NOMO-1 (cell line): ENCODE measurements around the gene NPSR1.
"Not testable (repeated sequence)": the region's sequence is repeated elsewhere in the genome, so short reads cannot be mapped to it uniquely, and the experiment has no call there.

ENCODE experiments used
- DNase-seq, 2 experiments: peaks; one replicate each; lab custom pipeline; 2025; ENCODE audit not compliant: unreplicated experiment in 2 of 2; lab: John Stamatoyannopoulos, UW

Gene NPSR1

GRCh38 chr7:34657632-34658268 is at the start of gene NPSR1:
Gene NPSR1, plus strand, starts transcription at chr7:34658218. Its CDS starts 195 bp downstream, at chr7:34658413.
- no peak for DNase-seq

DNA sequence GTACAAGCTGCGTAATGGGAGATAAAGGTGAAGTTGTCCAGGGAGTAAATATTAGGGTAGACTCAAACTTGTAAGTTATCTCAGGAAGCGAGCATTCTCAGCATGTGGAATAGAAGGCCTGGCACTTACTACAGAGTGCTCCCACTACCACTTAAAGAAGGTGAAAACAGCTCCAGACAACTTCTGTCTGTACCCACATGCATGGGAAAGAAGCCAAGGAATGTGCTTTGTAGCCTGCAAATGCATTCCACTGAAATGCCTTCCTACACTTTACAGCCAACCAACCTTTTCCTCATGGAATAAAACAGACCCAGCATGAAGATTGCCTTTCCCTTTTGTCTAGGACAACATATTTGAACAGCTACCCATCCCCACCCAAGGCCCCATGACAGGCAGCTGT is 45.4 kb upstream of the NPSR1 start:
- no peak for DNase-seq

DNA sequence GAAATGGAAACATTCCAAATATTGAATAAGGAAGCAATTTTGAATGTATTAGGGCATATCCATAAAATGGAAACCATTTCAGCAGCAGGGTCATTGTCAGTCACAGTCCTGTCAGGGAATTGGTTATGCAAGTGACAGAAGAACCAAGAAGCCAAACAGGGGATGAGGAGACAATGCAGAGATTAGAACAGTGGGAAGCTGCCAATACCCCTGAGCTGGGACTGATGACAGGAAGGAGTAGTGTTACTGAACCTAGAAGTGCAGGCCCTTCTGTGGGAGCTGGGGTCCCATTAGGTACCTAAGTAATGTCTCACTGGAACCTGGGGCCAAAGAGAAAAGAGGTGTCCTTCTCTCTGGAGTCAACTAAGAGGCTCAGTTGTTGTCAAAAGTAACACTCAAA is 37.6 kb upstream of the NPSR1 start:
- DNase-seq, result no peak

DNA sequence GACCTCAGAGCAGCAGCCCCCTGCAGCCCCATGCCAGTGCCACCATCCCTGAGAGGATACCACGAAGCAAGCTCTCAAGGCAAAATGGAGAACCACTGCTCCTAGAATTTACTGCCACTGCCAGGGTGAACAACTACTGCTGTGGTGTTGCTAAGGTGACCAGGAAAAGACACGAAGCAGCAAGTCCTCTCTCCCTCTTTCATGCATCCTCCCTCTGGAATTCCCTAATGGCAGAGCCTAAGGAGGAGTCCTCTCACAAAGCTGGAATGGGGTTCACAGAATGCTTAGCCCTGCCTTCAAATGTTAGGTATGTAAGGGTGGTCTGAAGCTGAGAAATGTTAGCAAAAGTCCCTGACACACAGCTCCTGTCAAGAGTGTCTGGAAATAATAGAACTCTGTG is 35.8 kb upstream of the NPSR1 start:
- DNase-seq, result no peak

GRCh38 chr7:34622771-34623250 is 35.2 kb upstream of the NPSR1 start:
- DNase-seq, result no peak

DNA sequence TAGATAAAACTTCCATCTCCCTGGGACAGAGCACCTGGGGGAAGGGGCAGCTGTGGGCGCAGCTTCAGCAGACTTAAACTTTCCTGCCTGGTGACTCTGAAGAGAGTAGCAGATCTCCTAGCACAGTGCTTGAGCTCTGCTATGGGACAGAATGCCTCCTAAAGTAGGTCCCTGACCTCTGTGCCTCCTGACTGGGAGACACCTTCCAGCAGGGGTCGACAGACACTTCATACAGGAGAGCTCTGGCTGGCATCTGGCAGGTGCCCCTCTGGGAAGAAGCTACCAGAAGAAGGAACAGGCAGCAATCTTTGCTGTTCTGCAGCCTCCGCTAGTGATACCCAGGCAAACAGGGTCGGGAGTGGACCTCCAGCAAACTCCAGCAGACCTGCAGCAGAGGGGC is 29.4 kb upstream of the NPSR1 start:
- not testable (repeated sequence) for DNase-seq

GRCh38 chr7:34652809-34653208 is 5.2 kb upstream of the NPSR1 start:
- DNase-seq, result no peak

DNA sequence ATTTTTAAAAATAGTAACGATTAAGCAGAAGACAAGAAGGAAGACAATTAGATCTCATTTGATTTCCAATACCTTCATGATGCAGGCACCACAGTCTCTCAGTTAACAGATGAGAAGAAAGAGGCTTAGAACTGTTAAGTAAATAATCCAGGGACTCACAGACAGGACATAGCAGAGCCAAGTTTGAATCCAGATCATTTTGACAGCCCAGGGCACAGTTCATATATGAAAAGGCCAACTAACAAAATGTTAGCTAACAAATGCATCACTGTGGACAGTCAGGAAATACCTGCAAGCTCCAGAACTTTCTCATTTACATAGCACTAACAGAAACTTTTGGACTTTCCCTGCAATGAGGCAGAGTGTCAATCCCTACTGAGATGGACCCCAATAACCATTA is 4.2 kb upstream of the NPSR1 start:
- no peak for DNase-seq

DNA sequence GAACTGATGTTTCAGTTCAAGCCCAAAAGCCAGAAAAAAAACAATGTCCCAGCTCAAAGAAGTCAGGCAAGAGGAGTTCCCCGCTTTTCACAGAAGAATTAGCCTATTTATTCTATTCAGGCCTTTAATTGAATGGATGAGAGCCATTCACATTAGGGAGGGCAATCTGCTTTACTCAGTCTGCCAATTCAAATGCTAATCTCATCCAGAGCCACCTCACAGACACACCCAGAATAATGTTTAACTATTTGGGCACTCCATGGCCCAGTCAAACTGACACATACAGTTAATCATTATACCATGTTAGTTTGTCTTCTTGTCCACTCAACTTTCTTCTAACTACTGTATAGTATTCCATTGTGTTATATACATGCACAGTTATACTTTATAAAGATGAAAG is 2.6 kb upstream of the NPSR1 start:
- no peak for DNase-seq

DNA sequence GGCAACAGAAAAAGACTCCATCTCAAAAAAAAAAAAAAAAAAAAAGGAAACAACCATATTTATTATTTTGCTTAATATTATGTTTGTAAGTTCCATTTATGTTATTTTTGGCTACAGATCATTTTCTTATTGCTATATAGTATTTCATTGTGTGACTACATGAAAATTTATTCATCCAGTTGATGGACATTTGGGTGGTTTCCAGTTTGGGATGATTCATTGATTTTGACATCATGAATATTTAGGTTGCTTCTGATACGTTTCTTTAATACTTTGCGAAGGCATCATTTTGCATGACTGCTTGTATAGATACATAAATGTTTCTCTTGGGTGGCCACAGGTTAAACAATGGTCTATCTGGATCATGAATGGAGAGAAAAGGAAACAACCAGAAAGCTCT is 2.0 kb upstream of the NPSR1 start:
- DNase-seq, result no peak

GRCh38 chr7:34659472-34660075 is 1.6 kb downstream of the NPSR1 start:
- DNase-seq, result no peak

GRCh38 chr7:34662058-34662708 is 4.2 kb downstream of the NPSR1 start:
- no peak for DNase-seq

DNA sequence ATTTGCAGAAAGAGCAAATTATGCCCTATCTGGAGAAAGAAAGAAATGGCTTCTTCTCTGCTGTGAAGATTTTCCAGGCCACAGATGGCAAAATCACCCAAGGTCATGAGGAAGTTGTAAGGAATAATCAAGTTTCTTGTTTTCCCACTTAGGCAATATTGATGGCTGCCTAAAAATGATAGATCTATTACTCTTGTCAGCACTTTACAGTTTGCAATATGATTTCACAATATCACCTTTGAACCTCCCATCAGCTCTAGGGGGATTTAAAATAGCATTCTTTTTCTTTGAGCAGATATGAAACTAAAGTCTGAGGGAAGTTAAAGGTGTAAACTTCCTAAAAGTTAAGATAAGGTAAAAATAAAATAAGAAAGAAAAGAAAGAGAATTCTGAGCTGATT is 6.7 kb downstream of the NPSR1 start:
- DNase-seq, result no peak

DNA sequence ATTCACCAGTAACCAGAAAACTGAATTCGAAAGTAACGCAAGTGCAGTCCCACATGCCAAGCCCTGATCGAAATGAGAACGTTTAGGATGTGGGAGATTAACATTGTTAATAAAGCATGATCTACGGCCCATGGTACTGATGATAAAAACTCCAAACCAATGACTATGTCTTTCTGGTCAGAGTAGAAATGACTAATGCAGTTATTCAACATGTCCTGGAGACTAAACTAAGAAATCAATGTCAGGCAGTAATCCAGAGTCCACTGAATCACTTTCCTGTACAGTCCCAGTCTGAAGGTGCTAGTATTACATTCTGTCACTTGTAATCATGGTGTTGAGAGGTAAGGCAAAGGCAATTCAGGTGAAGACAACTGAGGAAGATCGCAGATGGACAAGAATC is 14.4 kb downstream of the NPSR1 start:
- DNase-seq, result no peak

DNA sequence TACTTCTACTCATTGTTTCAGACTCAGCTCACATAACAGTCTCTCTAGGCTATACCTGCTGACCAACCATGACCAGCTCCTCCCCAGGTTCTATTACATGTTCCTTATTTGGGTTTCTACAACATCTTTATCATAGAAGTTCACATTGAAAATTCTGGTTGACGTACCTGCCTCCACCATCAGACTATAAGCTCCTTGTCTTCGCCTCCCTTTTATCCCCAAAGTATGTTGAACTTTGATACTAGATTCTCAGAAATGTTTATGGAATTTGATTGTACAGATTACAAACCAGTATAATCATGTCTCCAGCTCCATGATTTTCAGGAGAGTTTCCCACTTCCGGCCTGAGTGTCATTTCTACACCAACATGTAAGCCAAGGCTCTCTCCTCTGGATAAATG is 15.0 kb downstream of the NPSR1 start:
- no peak for DNase-seq

- DNase-seq, result no peak
Measured at GRCh38 chr7:34675749-34676374, 17.8 kb downstream of the NPSR1 start.

DNA sequence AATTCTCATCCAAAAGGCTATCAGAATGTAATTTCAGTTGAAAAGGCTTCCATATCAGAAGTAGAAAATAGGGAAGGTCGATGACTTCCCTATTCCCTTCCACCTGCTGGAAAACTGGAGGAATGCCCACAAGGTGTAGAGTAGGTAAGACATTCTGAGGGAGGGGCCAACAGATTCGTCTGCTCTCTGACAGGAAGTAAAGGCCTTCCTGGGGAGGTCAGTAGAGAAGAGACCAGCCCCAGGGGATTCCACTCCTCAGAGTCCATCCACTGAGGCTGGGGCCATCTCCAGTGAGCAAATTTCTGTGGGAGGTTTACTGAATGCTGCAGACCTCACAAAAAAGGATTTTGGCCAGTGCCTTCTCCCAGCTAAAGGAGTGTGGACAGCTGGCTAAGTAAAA is 19.5 kb downstream of the NPSR1 start:
- no peak for DNase-seq

GRCh38 chr7:34687529-34687928 is 29.5 kb downstream of the NPSR1 start:
- no peak for DNase-seq

DNA sequence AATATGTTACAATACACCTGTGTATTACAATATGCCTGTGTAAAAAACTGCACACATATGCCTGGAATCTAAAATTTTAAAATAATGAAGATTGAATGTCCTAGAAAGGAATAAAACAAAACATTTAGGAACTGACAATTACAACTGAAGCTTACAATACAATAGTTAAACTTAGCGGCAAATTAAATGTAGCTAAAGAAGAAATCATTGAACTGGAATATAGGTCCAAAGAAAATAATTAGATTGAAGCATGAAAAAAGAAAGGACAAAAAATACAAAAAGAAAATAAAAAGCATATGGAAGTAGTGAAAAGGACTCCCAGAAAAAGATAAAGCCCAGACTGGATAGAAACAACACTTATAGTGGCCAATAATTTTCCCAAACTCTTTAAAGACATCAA is 38.4 kb downstream of the NPSR1 start:
- DNase-seq, result no peak

DNA sequence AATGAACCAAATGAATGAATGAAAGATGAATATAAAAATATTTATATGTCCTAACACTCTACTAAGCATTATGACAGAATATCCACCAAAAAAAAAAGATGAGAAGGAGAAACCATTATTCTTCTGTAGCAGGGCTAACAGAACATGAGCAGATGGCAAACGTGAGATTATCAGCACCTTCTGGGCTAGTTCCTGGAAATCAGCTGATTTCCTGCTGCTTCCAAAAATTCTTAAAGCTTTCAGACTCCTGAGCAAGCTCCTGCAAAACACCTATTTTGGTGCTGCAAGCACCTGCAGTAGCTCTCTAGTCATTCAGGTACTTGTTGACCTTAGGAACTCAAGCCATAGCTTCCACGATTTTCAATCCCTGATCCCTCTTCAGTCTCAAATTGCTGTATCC is 51.8 kb downstream of the NPSR1 start:
- DNase-seq, result no peak

GRCh38 chr7:34718867-34719266 is 60.8 kb downstream of the NPSR1 start:
- DNase-seq, result no peak

DNA sequence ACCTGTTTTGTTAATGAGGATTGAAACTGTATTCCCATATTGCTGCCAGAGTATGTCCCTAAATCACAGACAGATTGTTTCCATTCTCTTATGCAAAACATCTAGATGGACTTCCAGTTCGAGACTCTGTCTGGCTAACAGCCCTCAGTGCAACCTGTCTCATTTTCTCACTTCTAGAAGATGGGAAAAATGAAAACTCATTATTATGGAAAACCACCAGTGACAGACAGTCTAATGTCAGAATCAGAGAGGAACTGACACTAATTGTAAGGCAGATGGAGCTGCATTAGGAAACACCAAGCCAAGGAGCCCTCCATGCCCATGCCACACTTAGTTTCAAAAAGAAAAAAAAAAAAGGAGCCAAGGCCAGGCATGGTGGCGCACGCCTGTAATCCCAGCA is 61.6 kb downstream of the NPSR1 start:
- no peak for DNase-seq
